Brain pericyte (primary cell): Measurements from ENCODE around the gene PPP1R18.
"Not testable (repeated sequence)": the region's sequence is repeated elsewhere in the genome, so short reads cannot be mapped to it uniquely, and the experiment has no call there.

Source experiments
- DNase-seq: peaks from one replicate; pipeline ENCODE4 v3.0.0-alpha.2; 2012; ENCODE audit warnings: low read depth, low spot score

Gene PPP1R18

GRCh38 chr6:30719791-30720737, 33.6 kb upstream of the PPP1R18 start, which contains the start of gene TUBB:
TSS of gene TUBB (plus strand) at chr6:30720352. CDS start at chr6:30720507, 155 bp downstream.
- peak; percentile 89 for DNase-seq

GRCh38 chr6:30719356-30719755, 32.9 kb upstream of the PPP1R18 start:
- no peak for DNase-seq

- not testable (repeated sequence) for DNase-seq
Observed at GRCh38 chr6:30717845-30718720, 31.6 kb upstream of the PPP1R18 start.

GRCh38 chr6:30717129-30717844, 30.8 kb upstream of the PPP1R18 start, which contains the start of gene MDC1:
TSS of gene MDC1 (minus strand) at chr6:30717281. CDS start at chr6:30715175, 2,106 bp downstream.
- DNase-seq: peak; percentile 100

GRCh38 chr6:30716879-30717128, 30.4 kb upstream of the PPP1R18 start:
- no peak for DNase-seq

GRCh38 chr6:30714263-30714662, 27.8 kb upstream of the PPP1R18 start:
- DNase-seq: no peak

- no peak for DNase-seq
Observed at GRCh38 chr6:30712441-30712945, 26.0 kb upstream of the PPP1R18 start.

- no peak for DNase-seq
Observed at GRCh38 chr6:30711758-30712380, 25.4 kb upstream of the PPP1R18 start.

- no peak for DNase-seq
Observed at GRCh38 chr6:30709101-30709868, 22.8 kb upstream of the PPP1R18 start.

GRCh38 chr6:30707281-30707850, 20.9 kb upstream of the PPP1R18 start:
- no peak for DNase-seq

GRCh38 chr6:30705620-30706019, 19.2 kb upstream of the PPP1R18 start:
- no peak for DNase-seq

GRCh38 chr6:30703821-30704220, 17.4 kb upstream of the PPP1R18 start:
- DNase-seq: no peak

- no peak for DNase-seq
Observed at GRCh38 chr6:30703011-30703410, 16.6 kb upstream of the PPP1R18 start.

GRCh38 chr6:30700340-30700739, 13.9 kb upstream of the PPP1R18 start:
- DNase-seq: no peak

GRCh38 chr6:30696432-30696831, 10.0 kb upstream of the PPP1R18 start:
- no peak for DNase-seq

GRCh38 chr6:30691208-30691847, 4.9 kb upstream of the PPP1R18 start:
- DNase-seq: no peak

GRCh38 chr6:30690403-30691207, 4.2 kb upstream of the PPP1R18 start, which contains the start of gene NRM:
TSS of gene NRM (minus strand) at chr6:30690984. CDS start at chr6:30690974, 10 bp downstream.
- peak; percentile 53 for DNase-seq

- no peak for DNase-seq
Observed at GRCh38 chr6:30689985-30690384, 3.5 kb upstream of the PPP1R18 start.
